Measurements from ENCODE around the gene PTPRA. TPM values are rescaled to one million over a fixed set of nuclear protein-coding genes. Genes with fewer than 3 reads are reported as not detected.

Gene PTPRA
- total RNA-seq, 1 experiment from 2014 or later, result 56.9 TPM

DNA sequence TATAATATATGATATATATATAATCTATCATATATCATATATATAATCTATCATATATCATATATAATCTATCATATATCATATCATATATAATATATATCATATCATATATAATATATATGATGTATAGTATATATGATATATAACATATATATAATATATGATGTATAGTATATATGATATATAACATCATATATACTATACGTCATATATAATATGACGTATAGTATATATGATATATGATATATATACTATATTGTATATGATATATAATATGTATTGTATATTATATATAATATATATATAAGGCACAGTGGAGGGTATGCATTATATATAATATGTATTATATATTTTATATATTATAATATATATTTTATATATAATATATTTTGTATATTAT is 36.7 kb downstream of the PTPRA start:
- no peaks in the 10 kb centered on the region for H3K36me3 ChIP-seq (ENCODE audit: insufficient read depth, low read length, poor library complexity, severe bottlenecking)
- BruUV-seq (replicated peaks), result no TSS peak
- no peaks in the 10 kb centered on the region for H3K27me3 ChIP-seq (replicated peaks; ENCODE audit: insufficient read depth, low read depth, low read length, poor library complexity)
- H3K4me3 ChIP-seq (ENCODE audit: low read depth, low read length, poor library complexity, severe bottlenecking), result no peak overlapping the region
- no peak overlapping the region for H3K27ac ChIP-seq (ENCODE audit: low read depth, low read length, poor library complexity, severe bottlenecking)
- DNase-seq (ENCODE audit: low spot score), result no peak
- TF ChIP-seq, protein P1, sequence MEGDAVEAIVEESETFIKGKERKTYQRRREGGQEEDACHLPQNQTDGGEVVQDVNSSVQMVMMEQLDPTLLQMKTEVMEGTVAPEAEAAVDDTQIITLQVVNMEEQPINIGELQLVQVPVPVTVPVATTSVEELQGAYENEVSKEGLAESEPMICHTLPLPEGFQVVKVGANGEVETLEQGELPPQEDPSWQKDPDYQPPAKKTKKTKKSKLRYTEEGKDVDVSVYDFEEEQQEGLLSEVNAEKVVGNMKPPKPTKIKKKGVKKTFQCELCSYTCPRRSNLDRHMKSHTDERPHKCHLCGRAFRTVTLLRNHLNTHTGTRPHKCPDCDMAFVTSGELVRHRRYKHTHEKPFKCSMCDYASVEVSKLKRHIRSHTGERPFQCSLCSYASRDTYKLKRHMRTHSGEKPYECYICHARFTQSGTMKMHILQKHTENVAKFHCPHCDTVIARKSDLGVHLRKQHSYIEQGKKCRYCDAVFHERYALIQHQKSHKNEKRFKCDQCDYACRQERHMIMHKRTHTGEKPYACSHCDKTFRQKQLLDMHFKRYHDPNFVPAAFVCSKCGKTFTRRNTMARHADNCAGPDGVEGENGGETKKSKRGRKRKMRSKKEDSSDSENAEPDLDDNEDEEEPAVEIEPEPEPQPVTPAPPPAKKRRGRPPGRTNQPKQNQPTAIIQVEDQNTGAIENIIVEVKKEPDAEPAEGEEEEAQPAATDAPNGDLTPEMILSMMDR (conservative IDR thresholded peaks at IDR 0.05; ENCODE audit: low read depth, low read length), result no peak
- no peak for TF ChIP-seq EZH2 (IDR thresholded peaks at IDR 0.05; ENCODE audit: borderline replicate concordance, low read depth, low read length, poor library complexity, severe bottlenecking)
- H3K9me3 ChIP-seq (ENCODE audit: low read depth, low read length, poor library complexity, severe bottlenecking), result no peaks in the 10 kb centered on the region
- H3K4me1 ChIP-seq (ENCODE audit: insufficient read depth, low read length, poor library complexity, severe bottlenecking), result no peaks in the 10 kb centered on the region
- ChIA-PET POLR2A (ENCODE audit: low non-redundant PET) (no interaction called here), CTCF (no interaction called here)
- intact Hi-C loops (cut with micrococcal nuclease; ENCODE audit: unreplicated experiment), result no loop called here

DNA sequence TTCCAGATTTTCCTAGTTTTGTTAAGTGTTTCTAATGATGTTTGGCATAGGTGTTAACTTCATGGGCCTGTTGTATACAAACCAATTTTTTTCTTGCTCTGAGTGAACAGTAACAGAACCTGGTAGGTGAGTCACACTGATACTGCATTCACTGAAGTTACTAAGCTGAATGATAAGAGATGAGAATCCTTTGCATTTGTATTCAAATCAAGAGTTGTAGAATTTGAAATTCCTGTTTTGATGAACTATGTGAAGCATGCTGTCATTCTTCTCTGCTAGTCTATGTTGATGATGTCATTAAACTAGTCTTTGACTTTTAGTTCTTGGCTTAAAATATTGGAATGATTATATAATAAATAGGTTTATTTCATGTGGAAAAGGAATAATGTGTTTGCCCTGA is 37.9 kb downstream of the PTPRA start:
- Histone ChIP-seq H3K4me3 (ENCODE audit: low read depth, low read length, poor library complexity, severe bottlenecking) (no peak overlapping the region), H3K9me3 (ENCODE audit: low read depth, low read length, poor library complexity, severe bottlenecking) (no peaks in the 10 kb centered on the region), H3K27me3 (replicated peaks; ENCODE audit: insufficient read depth, low read depth, low read length, poor library complexity) (no peaks in the 10 kb centered on the region), H3K27ac (ENCODE audit: low read depth, low read length, poor library complexity, severe bottlenecking) (no peak overlapping the region), H3K36me3 (ENCODE audit: insufficient read depth, low read length, poor library complexity, severe bottlenecking) (no peaks in the 10 kb centered on the region), H3K4me1 (ENCODE audit: insufficient read depth, low read length, poor library complexity, severe bottlenecking) (no peaks in the 10 kb centered on the region)
- CTCF ChIA-PET, result no interaction called here
- no peak for TF ChIP-seq EZH2 (IDR thresholded peaks at IDR 0.05; ENCODE audit: borderline replicate concordance, low read depth, low read length, poor library complexity, severe bottlenecking)
- TF ChIP-seq, protein P1 (conservative IDR thresholded peaks at IDR 0.05; ENCODE audit: low read depth, low read length), result no peak
- intact Hi-C loops (cut with micrococcal nuclease; ENCODE audit: unreplicated experiment), result no loop called here
- DNase-seq (ENCODE audit: low spot score), result no peak
- POLR2A ChIA-PET (ENCODE audit: low non-redundant PET), result no interaction called here
- BruUV-seq (replicated peaks), result no TSS peak

DNA sequence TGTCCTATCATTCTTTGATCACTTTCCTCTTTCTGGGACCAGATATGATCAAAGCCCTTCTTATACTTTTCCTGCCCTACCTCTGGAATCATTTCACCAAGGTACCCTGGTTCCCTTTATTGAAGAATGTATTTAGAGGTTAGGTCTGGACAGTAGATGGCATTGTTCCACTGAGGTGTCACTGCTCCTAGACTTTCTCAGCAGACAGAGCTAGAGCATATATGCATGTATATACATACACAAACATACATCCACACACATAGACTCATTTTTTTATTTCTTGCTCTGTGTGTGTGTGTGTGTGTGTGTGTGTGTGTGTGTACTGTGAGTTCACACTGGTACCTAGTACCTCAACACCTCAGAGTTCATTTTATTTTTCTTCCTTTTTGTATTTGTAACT is 40.9 kb downstream of the PTPRA start:
- DNase-seq (ENCODE audit: low spot score), result peak; percentile 23
- BruUV-seq (replicated peaks), result no TSS peak
- H3K4me3 ChIP-seq (ENCODE audit: low read depth, low read length, poor library complexity, severe bottlenecking), result no peak overlapping the region
- intact Hi-C loops (cut with micrococcal nuclease; ENCODE audit: unreplicated experiment), result no loop called here
- no peaks in the 10 kb centered on the region for H3K36me3 ChIP-seq (ENCODE audit: insufficient read depth, low read length, poor library complexity, severe bottlenecking)
- ChIA-PET CTCF (interaction anchor here (0.5 to 0.6 kb wide), 3 partner anchors 14 to 139 kb away, joined by 3 to 4 read pairs (median 4); no protein-coding TSS in a partner anchor), POLR2A (ENCODE audit: low non-redundant PET) (no interaction called here)
- H3K27me3 ChIP-seq (replicated peaks; ENCODE audit: insufficient read depth, low read depth, low read length, poor library complexity), result no peaks in the 10 kb centered on the region
- H3K27ac ChIP-seq (ENCODE audit: low read depth, low read length, poor library complexity, severe bottlenecking), result no peak overlapping the region
- TF ChIP-seq, protein P1 (conservative IDR thresholded peaks at IDR 0.05; ENCODE audit: low read depth, low read length), result peak; percentile 43
- no peak for TF ChIP-seq EZH2 (IDR thresholded peaks at IDR 0.05; ENCODE audit: borderline replicate concordance, low read depth, low read length, poor library complexity, severe bottlenecking)
- H3K9me3 ChIP-seq (ENCODE audit: low read depth, low read length, poor library complexity, severe bottlenecking), result no peaks in the 10 kb centered on the region
- H3K4me1 ChIP-seq (ENCODE audit: insufficient read depth, low read length, poor library complexity, severe bottlenecking), result no peaks in the 10 kb centered on the region
